Neural progenitor cell (in vitro differentiated cells): ENCODE data around the gene YIPF2.

Experiments used
- EZH2 ChIP-seq: fragments of 200-600 bp; sonication (generic); IDR thresholded peaks from 2 replicates; pipeline ENCODE4 v1.6.1; 2017; ENCODE audit warnings: antibody characterized with exemption, mild to moderate bottlenecking, moderate library complexity
- EZH2phosphoT487 ChIP-seq: fragments of 200-600 bp; sonication (generic); IDR thresholded peaks from 2 replicates; pipeline ENCODE4 v1.6.1; 2017; ENCODE audit warnings: antibody characterized with exemption

- TF ChIP-seq EZH2phosphoT487, result no peak
- no peak for TF ChIP-seq EZH2
Observed at GRCh38 chr19:10911579-10912363, 16.7 kb downstream of the YIPF2 start.
